Parathyroid adenoma (tissue), 2 donors: Measurements from ENCODE around the gene TMCO1.

Experiments used
- H2AFZ ChIP-seq: fragments of 300-600 bp; sonication (generic); one replicate; pipeline ENCODE4 v1.7.0; 2017; ENCODE audit warnings: antibody characterized with exemption, mild to moderate bottlenecking
- H3K27ac ChIP-seq: fragments of 300-600 bp; sonication (generic); one replicate; pipeline ENCODE4 v1.7.0; 2017
- H3K27me3 ChIP-seq: fragments of 300-600 bp; sonication (generic); one replicate; pipeline ENCODE4 v1.7.0; 2017; ENCODE audit warnings: low read length; ENCODE audit not compliant: control insufficient read depth, insufficient read depth
- H3K36me3 ChIP-seq: fragments of 300-600 bp; sonication (generic); one replicate; pipeline ENCODE4 v1.7.0; 2017; ENCODE audit warnings: low read length; ENCODE audit not compliant: control insufficient read depth, insufficient read depth
- H3K4me1 ChIP-seq: fragments of 300-600 bp; sonication (generic); one replicate; pipeline ENCODE4 v1.7.0; 2017; ENCODE audit warnings: control low read depth
- H3K4me2 ChIP-seq: fragments of 300-600 bp; sonication (generic); one replicate; pipeline ENCODE4 v1.7.0; 2017; ENCODE audit warnings: low read length
- H3K4me3 ChIP-seq: fragments of 300-600 bp; sonication (generic); one replicate; pipeline ENCODE4 v1.7.0; 2017; ENCODE audit warnings: low read depth, low read length
- H3K79me2 ChIP-seq: fragments of 300-600 bp; sonication (generic); one replicate; pipeline ENCODE4 v1.7.0; 2017; ENCODE audit warnings: control low read depth
- H3K9ac ChIP-seq: fragments of 300-600 bp; sonication (generic); one replicate; pipeline ENCODE4 v1.7.0; 2017; ENCODE audit warnings: mild to moderate bottlenecking
- H3K9me3 ChIP-seq: fragments of 300-600 bp; sonication (generic); one replicate; pipeline ENCODE4 v1.7.0; 2017; ENCODE audit warnings: low read length; ENCODE audit not compliant: control insufficient read depth
- CTCF ChIP-seq: fragments of 300-600 bp; sonication (generic); IDR thresholded peaks from one replicate; pipeline ENCODE4 v1.7.0; 2017; ENCODE audit warnings: antibody characterized with exemption, mild to moderate bottlenecking
- donor health status: primary hyperparathyroidism.

TMCO1 gene

GRCh38 chr1:165699577-165699976 is 69.1 kb downstream of the TMCO1 start:
- Histone ChIP-seq H3K9me3 (no peaks in the 10 kb centered on the region), H3K79me2 (peaks cover 4% of the 10 kb centered on the region), H3K27ac (no peak overlapping the region), H3K4me2 (no peak overlapping the region), H3K4me3 (no peak overlapping the region), H3K36me3 (no peaks in the 10 kb centered on the region), H3K4me1 (peaks cover 2% of the 10 kb centered on the region), H2AFZ (no peak overlapping the region), H3K9ac (no peak overlapping the region), H3K27me3 (no peaks in the 10 kb centered on the region)
- TF ChIP-seq CTCF, result no peak

DNA sequence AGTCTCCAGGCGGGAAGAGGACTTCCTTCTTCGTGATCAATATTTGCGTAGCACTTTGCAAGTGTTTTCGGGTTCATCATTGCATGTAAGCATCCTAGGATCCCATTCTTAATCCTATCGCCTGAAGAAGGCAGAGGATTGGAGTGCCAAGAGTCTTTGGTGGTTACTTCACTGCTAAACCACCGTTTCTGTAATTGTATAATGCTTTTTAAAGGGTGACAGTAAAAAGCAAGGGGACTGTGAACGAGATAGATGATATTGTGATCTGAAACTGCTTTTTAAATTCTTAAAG is 70.0 kb downstream of the TMCO1 start:
- peak overlapping the region; percentile 94 for H3K27ac ChIP-seq
- peak overlapping the region; percentile 91 for H3K4me2 ChIP-seq
- H3K4me1 ChIP-seq, result peaks cover 2% of the 10 kb centered on the region
- H3K4me3 ChIP-seq, result peak overlapping the region; percentile 93
- no peaks in the 10 kb centered on the region for H3K36me3 ChIP-seq
- peaks cover 5% of the 10 kb centered on the region for H3K79me2 ChIP-seq
- no peak overlapping the region for H3K9ac ChIP-seq
- no peaks in the 10 kb centered on the region for H3K27me3 ChIP-seq
- H2AFZ ChIP-seq, result peak overlapping the region; percentile 99
- H3K9me3 ChIP-seq, result no peaks in the 10 kb centered on the region
- no peak for TF ChIP-seq CTCF

DNA sequence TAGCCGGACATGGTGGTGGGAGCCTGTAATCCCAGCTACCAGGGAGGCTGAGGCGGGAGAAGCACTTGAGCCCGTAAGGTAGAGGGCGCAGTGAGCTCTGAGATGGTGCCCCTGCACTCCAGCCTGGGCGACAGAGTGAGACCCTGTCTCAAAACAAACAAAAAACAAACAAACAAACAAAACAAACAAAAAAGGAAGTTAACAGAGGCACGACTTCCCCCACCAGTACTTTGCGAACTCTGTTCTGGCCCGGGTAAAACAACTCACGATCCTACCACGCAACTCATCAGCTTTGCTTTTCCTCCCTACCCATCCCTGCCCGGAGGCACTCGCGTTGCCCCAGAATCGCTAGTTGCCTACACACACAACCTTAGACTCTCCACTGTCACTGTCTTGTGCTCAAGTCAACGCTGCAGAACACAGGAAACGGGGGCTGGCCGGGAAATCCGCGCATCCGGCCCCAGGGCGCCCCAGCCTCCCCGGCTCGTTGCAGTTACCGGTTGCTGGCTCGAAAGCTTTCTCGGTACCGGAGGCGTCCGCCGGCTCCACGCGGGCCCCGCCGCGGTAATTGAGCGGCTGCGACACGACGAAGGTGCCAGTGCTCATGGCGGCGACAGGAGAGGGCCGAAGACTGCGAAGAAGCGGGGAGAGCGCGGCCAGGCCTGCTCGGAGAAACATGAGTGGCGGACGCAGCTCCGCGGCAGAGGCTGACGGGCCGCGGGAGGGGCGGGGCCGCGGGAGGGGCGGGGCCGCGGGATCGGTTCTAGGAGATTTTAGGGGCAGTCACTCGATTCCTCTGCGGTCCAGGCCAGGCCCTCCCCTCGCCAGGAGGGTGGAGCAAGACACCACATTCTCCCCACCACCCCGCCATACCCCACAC is 70.5 kb downstream of the TMCO1 start, which contains the start of gene ALDH9A1:
TSS of gene ALDH9A1 (minus strand) at position 682 of the 880 bp plus-strand sequence. CDS start at position 678, 4 bp downstream.
- Histone ChIP-seq H3K4me2 (peak within 1 kb of the TSS; percentile 91), H3K4me1 (peaks cover 2% of the 10 kb centered on the region), H3K9ac (peak within 1 kb of the TSS; percentile 67), H3K27ac (peak within 1 kb of the TSS; percentile 94), H3K4me3 (peak within 1 kb of the TSS; percentile 93), H3K9me3 (no peaks in the 10 kb centered on the region), H3K79me2 (peaks cover 5% of the 10 kb centered on the region), H3K27me3 (no peaks in the 10 kb centered on the region), H3K36me3 (no peaks in the 10 kb centered on the region), H2AFZ (peak within 1 kb of the TSS; percentile 99)
- TF ChIP-seq CTCF, result no peak

- Histone ChIP-seq H3K4me3 (peak overlapping the region; percentile 93), H3K27ac (peak overlapping the region; percentile 94), H3K36me3 (no peaks in the 10 kb centered on the region), H3K4me2 (peak overlapping the region; percentile 91), H3K79me2 (peaks cover 5% of the 10 kb centered on the region), H3K4me1 (peaks cover 2% of the 10 kb centered on the region), H3K9me3 (no peaks in the 10 kb centered on the region), H3K9ac (no peak overlapping the region), H3K27me3 (no peaks in the 10 kb centered on the region), H2AFZ (peak overlapping the region; percentile 99)
- no peak for TF ChIP-seq CTCF
These were observed 71.2 kb downstream of the TMCO1 start for GRCh38 chr1:165697491-165697880.
